DMS53 treated with DMSO at 0.1 percent for 48 hours (cell line): Measurements from ENCODE around the gene SLC9A2.

ENCODE experiments used
- DNase-seq: peaks from one replicate; lab custom pipeline; 2025; ENCODE audit not compliant: unreplicated experiment; lab: John Stamatoyannopoulos, UW

Gene SLC9A2

GRCh38 chr2:102724553-102724952 lies 105.2 kb downstream of the SLC9A2 start:
- DNase-seq, result no peak

GRCh38 chr2:102726128-102727087 lies 107.1 kb downstream of the SLC9A2 start:
- DNase-seq, result no peak

- peak; percentile 24 for DNase-seq
Observed at GRCh38 chr2:102735416-102736109, 116.2 kb downstream of the SLC9A2 start.

GRCh38 chr2:102736110-102736409 lies 116.7 kb downstream of the SLC9A2 start:
- DNase-seq, result peak; percentile 52

- peak; percentile 73 for DNase-seq
Observed at GRCh38 chr2:102736410-102737409, 117.4 kb downstream of the SLC9A2 start.

- DNase-seq, result no peak
Observed at GRCh38 chr2:102737431-102737830, 118.1 kb downstream of the SLC9A2 start.

- no peak for DNase-seq
Observed at GRCh38 chr2:102743259-102743658, 123.9 kb downstream of the SLC9A2 start.

GRCh38 chr2:102748107-102748506 lies 128.8 kb downstream of the SLC9A2 start:
- no peak for DNase-seq

GRCh38 chr2:102749938-102750337 lies 130.6 kb downstream of the SLC9A2 start:
- no peak for DNase-seq

- DNase-seq, result peak; percentile 57
Observed at GRCh38 chr2:102753563-102754159, 134.3 kb downstream of the SLC9A2 start.

- DNase-seq, result no peak
Observed at GRCh38 chr2:102754456-102755145, 135.2 kb downstream of the SLC9A2 start.

- DNase-seq, result no peak
Observed at GRCh38 chr2:102755284-102755683, 135.9 kb downstream of the SLC9A2 start.

- no peak for DNase-seq
Observed at GRCh38 chr2:102758439-102758838, 139.1 kb downstream of the SLC9A2 start.
